T-helper 22 cell (primary cell): ENCODE data around the gene MBP.
A peak's percentile ranks its signal among the peaks of the same experiment; 100 is the strongest.

Source experiments
- DNase-seq: peaks from one replicate; pipeline ENCODE4 v3.0.0-alpha.2; 2020; ENCODE audit warnings: low read depth

Gene MBP

GRCh38 chr18:77133835-77134496, 1.4 kb upstream of the MBP start:
- no peak for DNase-seq

- no peak for DNase-seq
Measured at GRCh38 chr18:77133051-77133834, 660 bp upstream of the MBP start.

GRCh38 chr18:77131652-77132368, 773 bp downstream of the MBP start:
- DNase-seq: no peak

GRCh38 chr18:77131100-77131651, 1.4 kb downstream of the MBP start:
- no peak for DNase-seq

GRCh38 chr18:77130229-77131099, 2.1 kb downstream of the MBP start:
- no peak for DNase-seq

- DNase-seq: no peak
Measured at GRCh38 chr18:77129150-77129551, 3.4 kb downstream of the MBP start.

- peak; percentile 65 for DNase-seq
Measured at GRCh38 chr18:77127769-77128671, 4.6 kb downstream of the MBP start.

GRCh38 chr18:77124452-77124922, 8.1 kb downstream of the MBP start:
- peak; percentile 61 for DNase-seq

GRCh38 chr18:77123320-77124231, 9.0 kb downstream of the MBP start:
- no peak for DNase-seq

- no peak for DNase-seq
Measured at GRCh38 chr18:77121523-77121922, 11.1 kb downstream of the MBP start.

- DNase-seq: no peak
Measured at GRCh38 chr18:77119851-77120491, 12.6 kb downstream of the MBP start.

- DNase-seq: no peak
Measured at GRCh38 chr18:77119101-77119850, 13.3 kb downstream of the MBP start.

GRCh38 chr18:77118256-77119090, 14.1 kb downstream of the MBP start:
- DNase-seq: no peak

GRCh38 chr18:77116201-77117080, 16.1 kb downstream of the MBP start:
- no peak for DNase-seq

GRCh38 chr18:77115192-77115953, 17.2 kb downstream of the MBP start:
- DNase-seq: no peak
